ENCODE measurements around the gene CCL21. TPM values are rescaled to one million over a fixed set of nuclear protein-coding genes. Genes with fewer than 3 reads are reported as not detected.

Gene CCL21
- total and polyA plus RNA-seq, 2 donors = 16.6 to 43.7 TPM

DNA sequence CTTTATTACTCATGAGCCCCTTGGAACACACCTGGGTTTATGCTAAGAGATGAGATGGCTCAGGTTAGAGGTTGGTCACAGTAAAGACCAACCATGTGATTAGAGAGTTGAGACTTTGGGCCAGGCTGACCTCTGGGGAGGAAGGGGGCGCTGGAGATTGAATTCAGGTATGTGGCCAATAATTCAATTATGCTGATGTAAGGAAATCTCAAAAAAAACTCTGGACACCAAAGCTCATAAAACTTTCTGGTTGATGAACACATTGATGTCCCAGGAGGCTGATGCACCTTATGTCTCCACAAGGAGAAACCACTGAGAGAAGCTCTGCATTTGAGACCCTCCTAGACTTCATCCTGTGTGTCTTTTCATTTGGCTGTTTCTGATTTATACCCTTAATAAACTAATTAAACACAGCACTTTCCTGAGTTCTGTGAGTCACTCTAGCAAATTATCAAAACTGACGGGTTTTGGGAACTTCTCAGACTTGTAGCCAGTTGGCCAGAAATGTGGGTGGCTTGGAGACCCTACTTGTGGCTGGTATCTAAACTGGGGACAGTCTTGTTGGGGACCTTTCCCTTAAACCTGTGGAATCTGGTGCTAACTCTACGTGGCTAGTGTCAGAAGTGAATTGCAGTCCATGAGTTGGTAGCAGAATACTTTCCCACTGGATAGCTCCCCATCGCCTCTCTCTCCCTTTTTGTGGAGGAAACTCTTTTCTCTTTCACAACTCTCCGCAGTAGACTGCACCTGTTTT, 40.0 kb downstream of the CCL21 start:
- DNase-seq (ENCODE audit: low read depth in 6 of 9, low spot score in 9 of 9) = no peak
- peaks cover 4 to 11% of the 10 kb centered on the region in 2 donors for H3K4me1 ChIP-seq (ENCODE audit: control insufficient read depth in 2 of 2, insufficient read depth in 2 of 2, low read length in 2 of 2)
- H3K27ac ChIP-seq (ENCODE audit: low read depth in 1 of 2, low read length in 1 of 2) = no peak overlapping the region
- no peak overlapping the region for H3K4me3 ChIP-seq (ENCODE audit: low read length in 2 of 2)
- no peaks in the 10 kb centered on the region for H3K27me3 ChIP-seq (ENCODE audit: control insufficient read depth in 2 of 2, insufficient read depth in 1 of 2, low read length in 1 of 2)
- 97% methylated on average over 5 of the region's 5 CpGs for WGBS
- peaks cover 0 to 6% of the 10 kb centered on the region in 2 donors for H3K9me3 ChIP-seq (ENCODE audit: control insufficient read depth in 2 of 2, insufficient read depth in 1 of 2, low read length in 1 of 2)
- H3K36me3 ChIP-seq (ENCODE audit: control insufficient read depth in 2 of 2, insufficient read depth in 2 of 2, low read length in 1 of 2) = no peaks in the 10 kb centered on the region

DNA sequence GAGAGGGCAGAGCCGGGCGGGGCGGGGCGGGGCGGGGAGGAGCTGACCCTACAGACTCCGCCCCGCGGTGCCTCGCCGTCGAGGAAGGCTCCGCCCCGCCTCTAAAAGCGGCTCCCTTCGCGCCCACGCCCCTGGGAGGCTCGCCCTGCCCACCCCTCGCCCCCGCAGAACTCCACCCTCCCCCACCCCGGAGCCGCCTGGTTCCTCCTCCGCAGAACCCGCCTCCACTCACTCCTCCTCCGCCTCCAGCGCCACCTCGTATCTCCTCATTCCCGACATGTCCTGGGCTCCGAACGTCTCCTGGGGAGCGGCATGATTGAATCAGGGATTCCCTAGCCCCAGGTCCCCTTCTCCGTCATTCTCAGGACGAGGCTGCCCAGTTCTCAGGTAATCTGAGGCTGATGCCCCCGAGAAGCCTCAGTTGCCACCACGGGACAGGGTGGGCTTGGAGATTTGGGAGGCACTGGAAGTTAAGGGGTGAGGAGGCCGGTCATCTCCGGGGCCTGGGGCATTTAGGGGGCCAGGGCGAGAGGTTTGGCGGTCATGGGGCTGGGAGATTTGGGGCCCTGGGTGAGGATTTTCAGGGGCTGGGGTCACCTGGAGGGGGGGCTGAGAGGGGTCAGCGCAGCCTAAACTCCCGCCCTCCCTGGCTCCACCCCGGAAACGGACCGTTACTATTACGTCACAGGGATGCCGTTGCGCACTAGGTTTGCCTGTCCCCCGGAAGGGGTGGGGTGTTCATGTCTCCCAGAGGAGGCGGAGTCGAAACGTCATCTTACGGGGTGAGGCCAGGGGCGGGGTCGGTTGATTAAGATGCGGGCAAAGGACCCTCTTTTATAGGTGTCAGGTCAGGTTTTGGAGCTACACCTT, 44.3 kb downstream of the CCL21 start:
- Histone ChIP-seq H3K27ac (ENCODE audit: low read depth in 1 of 2, low read length in 1 of 2) (peak overlapping the region; percentile 92), H3K27me3 (ENCODE audit: control insufficient read depth in 2 of 2, insufficient read depth in 1 of 2, low read length in 1 of 2) (no peaks in the 10 kb centered on the region), H3K4me1 (ENCODE audit: control insufficient read depth in 2 of 2, insufficient read depth in 2 of 2, low read length in 2 of 2) (peaks cover 19 to 38% of the 10 kb centered on the region in 2 donors), H3K4me3 (ENCODE audit: low read length in 2 of 2) (peak overlapping the region; percentile 60 to 76), H3K9me3 (ENCODE audit: control insufficient read depth in 2 of 2, insufficient read depth in 1 of 2, low read length in 1 of 2) (peaks cover 0 to 6% of the 10 kb centered on the region in 2 donors), H3K36me3 (ENCODE audit: control insufficient read depth in 2 of 2, insufficient read depth in 2 of 2, low read length in 1 of 2) (no peaks in the 10 kb centered on the region)
- 6% methylated on average over 55 of the region's 55 CpGs for WGBS
- DNase-seq (ENCODE audit: low read depth in 6 of 9, low spot score in 9 of 9) = peak; percentile 51 to 93 (median 86)

DNA sequence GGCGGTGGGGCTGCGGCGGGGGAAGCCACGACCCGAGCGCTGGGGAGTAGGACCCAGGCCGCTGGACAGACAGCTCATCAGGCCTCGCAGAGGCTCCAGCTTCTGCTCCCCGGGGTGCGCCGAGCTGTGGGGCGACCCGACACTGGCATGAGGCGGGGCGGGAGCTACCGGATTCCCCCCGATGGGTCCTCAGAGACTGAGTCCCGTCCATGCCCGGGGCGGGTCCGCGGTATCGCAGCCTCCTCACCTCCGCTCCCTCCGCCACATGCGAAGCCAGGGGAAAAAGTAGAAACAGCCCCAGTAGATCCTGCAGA, 44.9 kb downstream of the CCL21 start:
- H3K4me3 ChIP-seq (ENCODE audit: low read length in 2 of 2) = peak overlapping the region; percentile 60 to 76
- no peak for DNase-seq (ENCODE audit: low read depth in 6 of 9, low spot score in 9 of 9)
- H3K4me1 ChIP-seq (ENCODE audit: control insufficient read depth in 2 of 2, insufficient read depth in 2 of 2, low read length in 2 of 2) = peaks cover 19 to 38% of the 10 kb centered on the region in 2 donors
- 2% methylated on average over 26 of the region's 26 CpGs for WGBS
- H3K36me3 ChIP-seq (ENCODE audit: control insufficient read depth in 2 of 2, insufficient read depth in 2 of 2, low read length in 1 of 2) = no peaks in the 10 kb centered on the region
- peaks cover 0 to 6% of the 10 kb centered on the region in 2 donors for H3K9me3 ChIP-seq (ENCODE audit: control insufficient read depth in 2 of 2, insufficient read depth in 1 of 2, low read length in 1 of 2)
- H3K27ac ChIP-seq (ENCODE audit: low read depth in 1 of 2, low read length in 1 of 2) = peak overlapping the region; percentile 59 to 68
- H3K27me3 ChIP-seq (ENCODE audit: control insufficient read depth in 2 of 2, insufficient read depth in 1 of 2, low read length in 1 of 2) = no peaks in the 10 kb centered on the region

DNA sequence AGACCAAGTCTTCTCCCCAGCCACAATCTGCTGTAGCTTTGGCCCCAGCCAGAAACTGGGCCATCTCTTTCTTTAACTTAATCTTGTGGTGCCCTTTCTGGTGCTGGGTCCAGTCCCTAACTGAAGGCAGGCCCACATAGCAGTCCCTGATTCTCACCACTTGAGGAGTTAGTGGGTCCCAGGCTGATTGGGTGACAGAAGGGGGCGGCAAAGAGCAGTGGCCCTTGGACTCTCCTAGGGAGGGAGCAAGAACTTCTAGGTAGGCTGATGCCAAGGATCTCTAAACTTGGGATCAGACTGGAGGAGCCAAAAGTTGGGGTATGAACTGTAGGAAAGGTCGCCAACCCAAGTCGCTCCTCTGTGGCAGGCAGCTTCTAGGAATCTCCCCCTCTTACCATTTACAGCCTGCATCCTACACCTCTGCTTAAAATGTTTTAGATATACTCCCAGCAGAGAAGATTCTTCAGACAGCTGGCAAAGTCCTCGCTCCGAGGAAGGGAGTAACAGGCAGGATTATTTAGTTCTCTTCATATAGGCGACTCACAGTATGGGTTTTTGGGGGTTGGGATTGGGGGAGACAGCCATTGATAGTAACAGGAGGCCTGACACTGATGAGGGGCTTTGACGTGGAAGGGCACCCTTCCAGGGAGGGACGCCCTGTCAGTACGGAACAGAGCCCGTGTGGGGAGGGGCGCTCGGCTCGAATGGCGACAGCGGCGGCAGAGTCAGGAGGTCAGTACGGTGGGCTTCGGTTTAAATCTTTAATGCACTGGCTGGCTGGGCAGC, 45.5 kb downstream of the CCL21 start:
- no peaks in the 10 kb centered on the region for H3K36me3 ChIP-seq (ENCODE audit: control insufficient read depth in 2 of 2, insufficient read depth in 2 of 2, low read length in 1 of 2)
- peaks cover 19 to 38% of the 10 kb centered on the region in 2 donors for H3K4me1 ChIP-seq (ENCODE audit: control insufficient read depth in 2 of 2, insufficient read depth in 2 of 2, low read length in 2 of 2)
- no peaks in the 10 kb centered on the region for H3K27me3 ChIP-seq (ENCODE audit: control insufficient read depth in 2 of 2, insufficient read depth in 1 of 2, low read length in 1 of 2)
- peak overlapping the region; percentile 59 to 68 for H3K27ac ChIP-seq (ENCODE audit: low read depth in 1 of 2, low read length in 1 of 2)
- peaks cover 0 to 6% of the 10 kb centered on the region in 2 donors for H3K9me3 ChIP-seq (ENCODE audit: control insufficient read depth in 2 of 2, insufficient read depth in 1 of 2, low read length in 1 of 2)
- WGBS = 18% methylated on average over 18 of the region's 18 CpGs
- peak; percentile 43 to 87 (median 59) for DNase-seq (ENCODE audit: low read depth in 6 of 9, low spot score in 9 of 9)
- H3K4me3 ChIP-seq (ENCODE audit: low read length in 2 of 2) = peak overlapping the region; percentile 60 to 76

DNA sequence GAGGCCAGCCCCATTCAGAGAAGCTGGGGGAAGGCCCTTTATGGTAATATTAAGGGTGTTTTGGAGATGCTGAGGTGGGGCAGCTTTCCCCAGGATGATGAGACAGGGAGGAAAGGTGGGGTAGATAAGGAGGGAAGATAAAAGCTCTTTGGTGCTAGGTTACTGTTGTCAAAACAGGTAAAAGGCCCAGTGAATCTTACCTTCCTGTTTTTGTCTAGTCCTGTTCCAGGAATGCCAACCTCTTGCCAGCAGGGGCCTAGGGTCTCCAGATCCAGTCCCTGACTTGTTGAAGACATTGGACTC, 46.7 kb downstream of the CCL21 start:
- H3K36me3 ChIP-seq (ENCODE audit: control insufficient read depth in 2 of 2, insufficient read depth in 2 of 2, low read length in 1 of 2) = no peaks in the 10 kb centered on the region
- no peak for DNase-seq (ENCODE audit: low read depth in 6 of 9, low spot score in 9 of 9)
- H3K27me3 ChIP-seq (ENCODE audit: control insufficient read depth in 2 of 2, insufficient read depth in 1 of 2, low read length in 1 of 2) = no peaks in the 10 kb centered on the region
- H3K4me1 ChIP-seq (ENCODE audit: control insufficient read depth in 2 of 2, insufficient read depth in 2 of 2, low read length in 2 of 2) = peaks cover 19 to 38% of the 10 kb centered on the region in 2 donors
- H3K27ac ChIP-seq (ENCODE audit: low read depth in 1 of 2, low read length in 1 of 2) = peak overlapping the region in 1 of 2 donors; percentile 8
- peaks cover 0 to 6% of the 10 kb centered on the region in 2 donors for H3K9me3 ChIP-seq (ENCODE audit: control insufficient read depth in 2 of 2, insufficient read depth in 1 of 2, low read length in 1 of 2)
- H3K4me3 ChIP-seq (ENCODE audit: low read length in 2 of 2) = no peak overlapping the region

DNA sequence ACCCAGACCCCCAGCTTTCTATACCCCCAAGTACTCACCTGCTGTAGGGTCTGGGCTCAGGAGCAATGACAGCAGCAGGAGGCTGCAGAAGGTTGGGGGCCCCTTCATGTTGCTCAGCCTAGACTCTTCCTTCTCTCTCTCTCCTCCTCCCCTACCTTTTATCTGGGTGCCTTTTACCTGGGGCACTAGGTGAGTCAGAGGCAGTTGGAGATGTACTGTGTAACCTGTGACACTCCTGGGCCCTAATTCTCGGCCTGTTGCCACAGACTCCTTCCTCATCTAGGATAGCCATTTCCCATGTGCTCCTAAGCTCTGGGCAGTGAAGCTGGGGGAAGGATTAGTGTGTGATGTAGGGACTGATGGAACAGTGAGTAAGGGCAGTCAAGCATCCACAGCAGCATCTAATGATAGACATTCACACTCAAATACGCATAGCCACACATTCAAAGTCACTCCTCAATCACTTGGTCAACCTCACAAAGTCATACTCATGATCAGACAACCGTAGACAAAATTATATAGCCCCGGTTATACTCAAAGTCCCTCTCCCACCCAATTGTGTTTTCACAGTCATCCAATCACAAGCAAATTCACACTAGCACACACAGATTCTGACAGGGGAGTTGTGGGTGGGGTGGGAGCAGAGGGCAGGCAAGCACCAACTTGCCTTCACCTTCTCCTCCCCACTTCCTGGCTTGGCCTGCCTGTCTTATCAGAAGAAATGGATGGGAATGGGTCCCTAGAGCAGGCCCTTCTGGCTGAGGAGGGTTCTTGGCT, 47.2 kb downstream of the CCL21 start, which contains the start of gene CCL27:
Gene CCL27 (minus strand): TSS at position 132 of the 777 bp plus-strand sequence. CDS start 24 bp downstream, at position 108.
- H3K27ac ChIP-seq (ENCODE audit: low read depth in 1 of 2, low read length in 1 of 2) = peak within 1 kb of the TSS in 1 of 2 donors; percentile 8

DNA sequence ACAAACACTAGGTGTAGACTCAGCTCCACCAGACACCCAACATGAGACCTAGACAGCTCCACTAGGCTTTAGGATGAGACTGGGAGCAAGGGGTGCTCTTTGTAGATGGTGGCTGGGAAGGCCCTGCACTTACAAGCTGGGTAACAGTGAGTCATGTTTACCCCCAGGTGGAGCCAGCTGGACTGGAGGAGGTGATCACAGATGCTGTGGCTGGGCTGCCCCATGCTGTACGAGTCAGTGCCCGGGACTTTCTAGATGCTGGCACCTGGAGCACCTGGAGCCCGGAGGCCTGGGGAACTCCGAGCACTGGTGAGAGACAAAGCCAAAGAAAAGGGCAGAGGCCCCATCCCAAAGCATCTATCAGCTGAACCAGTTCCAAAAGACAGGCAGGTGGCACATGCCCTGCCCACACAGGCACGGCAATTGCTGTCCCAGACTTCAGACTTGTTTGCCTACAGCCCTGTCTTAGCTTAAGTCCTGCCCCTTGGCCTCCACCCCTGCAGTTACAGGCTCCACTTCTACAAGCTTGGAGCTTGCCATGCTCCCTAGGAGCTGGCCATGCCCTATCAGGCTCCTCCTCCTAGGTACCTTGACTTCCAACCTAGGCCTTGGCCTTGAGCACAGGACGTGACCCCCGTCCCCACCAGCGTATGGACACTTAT, 50.2 kb downstream of the CCL21 start:
- Histone ChIP-seq H3K4me3 (ENCODE audit: low read length in 2 of 2) (no peak overlapping the region), H3K4me1 (ENCODE audit: control insufficient read depth in 2 of 2, insufficient read depth in 2 of 2, low read length in 2 of 2) (peaks cover 12 to 24% of the 10 kb centered on the region in 2 donors), H3K36me3 (ENCODE audit: control insufficient read depth in 2 of 2, insufficient read depth in 2 of 2, low read length in 1 of 2) (no peaks in the 10 kb centered on the region), H3K27me3 (ENCODE audit: control insufficient read depth in 2 of 2, insufficient read depth in 1 of 2, low read length in 1 of 2) (no peaks in the 10 kb centered on the region), H3K27ac (ENCODE audit: low read depth in 1 of 2, low read length in 1 of 2) (no peak overlapping the region), H3K9me3 (ENCODE audit: control insufficient read depth in 2 of 2, insufficient read depth in 1 of 2, low read length in 1 of 2) (no peaks in the 10 kb centered on the region)
- 95% methylated on average over 8 of the region's 8 CpGs for WGBS
- DNase-seq (ENCODE audit: low read depth in 6 of 9, low spot score in 9 of 9) = no peak

More for the DNA sequence above, 47.2 kb downstream of the CCL21 start, which contains the start of gene CCL27:
- Histone ChIP-seq H3K36me3 (ENCODE audit: control insufficient read depth in 2 of 2, insufficient read depth in 2 of 2, low read length in 1 of 2) (no peaks in the 10 kb centered on the region), H3K4me3 (ENCODE audit: low read length in 2 of 2) (no peak within 1 kb of the TSS), H3K27me3 (ENCODE audit: control insufficient read depth in 2 of 2, insufficient read depth in 1 of 2, low read length in 1 of 2) (no peaks in the 10 kb centered on the region), H3K4me1 (ENCODE audit: control insufficient read depth in 2 of 2, insufficient read depth in 2 of 2, low read length in 2 of 2) (peaks cover 19 to 38% of the 10 kb centered on the region in 2 donors), H3K9me3 (ENCODE audit: control insufficient read depth in 2 of 2, insufficient read depth in 1 of 2, low read length in 1 of 2) (peaks cover 0 to 6% of the 10 kb centered on the region in 2 donors)
- DNase-seq (ENCODE audit: low read depth in 6 of 9, low spot score in 9 of 9) = no peak
- WGBS = 97% methylated on average over 4 of the region's 4 CpGs
